ENCODE measurements around the gene STK11. TPM values are rescaled to one million over a fixed set of nuclear protein-coding genes. Genes with fewer than 3 reads are reported as not detected.
A peak's percentile ranks its signal among the peaks of the same experiment; 100 is the strongest.

STK11 gene
- total RNA-seq, 4 donors from 2014 or later, result 91.5 to 194 (median 149) TPM

GRCh38 chr19:1166872-1167573 lies 38.6 kb upstream of the STK11 start:
- intact Hi-C loops (cut with DNase I; ENCODE audit: low total_unique reads), result no loop called here
- in situ Hi-C loops (cut with MboI; ENCODE audit: low sequenced_read_pairs in 4 of 4), result no loop called here
- Histone ChIP-seq H3K4me3 (no peak overlapping the region), H3K36me3 (no peaks in the 10 kb centered on the region), H3K9me3 (no peaks in the 10 kb centered on the region), H3K27ac (no peak overlapping the region), H3K27me3 (no peaks in the 10 kb centered on the region), H3K4me1 (peaks cover 13 to 14% of the 10 kb centered on the region in 2 donors)
- ATAC-seq (no peak), DNase-seq (no peak)
- TF ChIP-seq CTCF (IDR thresholded peaks at IDR 0.05 in 4 of 5, conservative IDR thresholded peaks at IDR 0.05 in 1 of 5) (no peak), POLR2A (IDR thresholded peaks at IDR 0.05) (no peak)

- Histone ChIP-seq H3K4me3 (no peak overlapping the region), H3K27ac (peak overlapping the region in 2 of 4 donors; percentile 52 to 64), H3K27me3 (no peaks in the 10 kb centered on the region), H3K36me3 (no peaks in the 10 kb centered on the region), H3K4me1 (peaks cover 21 to 22% of the 10 kb centered on the region in 2 donors), H3K9me3 (no peaks in the 10 kb centered on the region)
- DNase-seq (no peak), ATAC-seq (no peak)
- TF ChIP-seq CTCF (IDR thresholded peaks at IDR 0.05 in 4 of 5, conservative IDR thresholded peaks at IDR 0.05 in 1 of 5) (no peak), POLR2A (IDR thresholded peaks at IDR 0.05) (no peak)
- in situ Hi-C loops (cut with MboI; ENCODE audit: low sequenced_read_pairs in 4 of 4), result no loop called here
- intact Hi-C loops (cut with DNase I; ENCODE audit: low total_unique reads), result no loop called here
Measured at GRCh38 chr19:1167687-1168571, 37.6 kb upstream of the STK11 start.

- intact Hi-C loops (cut with DNase I; ENCODE audit: low total_unique reads), result no loop called here
- Histone ChIP-seq H3K27ac (peak overlapping the region; percentile 22 to 64 (median 48)), H3K27me3 (no peaks in the 10 kb centered on the region), H3K4me1 (peaks cover 18 to 24% of the 10 kb centered on the region in 2 donors), H3K4me3 (peak overlapping the region in 2 of 4 donors; percentile 7 to 14), H3K9me3 (no peaks in the 10 kb centered on the region), H3K36me3 (no peaks in the 10 kb centered on the region)
- no peak for ATAC-seq
- DNase-seq, result no peak
- in situ Hi-C loops (cut with MboI; ENCODE audit: low sequenced_read_pairs in 4 of 4), result no loop called here
- TF ChIP-seq POLR2A (IDR thresholded peaks at IDR 0.05) (peak in 1 of 2 donors; percentile 31), CTCF (IDR thresholded peaks at IDR 0.05 in 4 of 5, conservative IDR thresholded peaks at IDR 0.05 in 1 of 5) (no peak)
Measured at GRCh38 chr19:1168572-1169410, 36.8 kb upstream of the STK11 start.

GRCh38 chr19:1169411-1169791 lies 36.2 kb upstream of the STK11 start:
- DNase-seq, result no peak
- ATAC-seq, result no peak
- H3K9me3 ChIP-seq, result no peaks in the 10 kb centered on the region
- intact Hi-C loops (cut with DNase I; ENCODE audit: low total_unique reads), result no loop called here
- peaks cover 15 to 21% of the 10 kb centered on the region in 2 donors for H3K4me1 ChIP-seq
- no peaks in the 10 kb centered on the region for H3K36me3 ChIP-seq
- no peaks in the 10 kb centered on the region for H3K27me3 ChIP-seq
- in situ Hi-C loops (cut with MboI; ENCODE audit: low sequenced_read_pairs in 4 of 4), result no loop called here
- H3K4me3 ChIP-seq, result no peak overlapping the region
- H3K27ac ChIP-seq, result peak overlapping the region; percentile 22 to 64 (median 48)
- no peak for TF ChIP-seq CTCF (IDR thresholded peaks at IDR 0.05 in 4 of 5, conservative IDR thresholded peaks at IDR 0.05 in 1 of 5)
- TF ChIP-seq POLR2A (IDR thresholded peaks at IDR 0.05), result no peak

Measured in gastrocnemius medialis (tissue), 4 donors.